Activated CD8-positive, alpha-beta memory T cell treated with anti-CD3 and anti-CD28 coated beads for 48 hours (primary cell): Measurements from ENCODE around the gene TSPAN11.
"Not testable (repeated sequence)": the region's sequence is repeated elsewhere in the genome, so short reads cannot be mapped to it uniquely, and the experiment has no call there.

ENCODE experiments used
- DNase-seq, 3 experiments: peaks; one replicate each; pipeline ENCODE4 v3.0.0-alpha.2; 2020; ENCODE audit warnings: low read depth in 2 of 3, low spot score in 2 of 3

Gene TSPAN11, protein sequence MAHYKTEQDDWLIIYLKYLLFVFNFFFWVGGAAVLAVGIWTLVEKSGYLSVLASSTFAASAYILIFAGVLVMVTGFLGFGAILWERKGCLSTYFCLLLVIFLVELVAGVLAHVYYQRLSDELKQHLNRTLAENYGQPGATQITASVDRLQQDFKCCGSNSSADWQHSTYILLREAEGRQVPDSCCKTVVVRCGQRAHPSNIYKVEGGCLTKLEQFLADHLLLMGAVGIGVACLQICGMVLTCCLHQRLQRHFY

DNA sequence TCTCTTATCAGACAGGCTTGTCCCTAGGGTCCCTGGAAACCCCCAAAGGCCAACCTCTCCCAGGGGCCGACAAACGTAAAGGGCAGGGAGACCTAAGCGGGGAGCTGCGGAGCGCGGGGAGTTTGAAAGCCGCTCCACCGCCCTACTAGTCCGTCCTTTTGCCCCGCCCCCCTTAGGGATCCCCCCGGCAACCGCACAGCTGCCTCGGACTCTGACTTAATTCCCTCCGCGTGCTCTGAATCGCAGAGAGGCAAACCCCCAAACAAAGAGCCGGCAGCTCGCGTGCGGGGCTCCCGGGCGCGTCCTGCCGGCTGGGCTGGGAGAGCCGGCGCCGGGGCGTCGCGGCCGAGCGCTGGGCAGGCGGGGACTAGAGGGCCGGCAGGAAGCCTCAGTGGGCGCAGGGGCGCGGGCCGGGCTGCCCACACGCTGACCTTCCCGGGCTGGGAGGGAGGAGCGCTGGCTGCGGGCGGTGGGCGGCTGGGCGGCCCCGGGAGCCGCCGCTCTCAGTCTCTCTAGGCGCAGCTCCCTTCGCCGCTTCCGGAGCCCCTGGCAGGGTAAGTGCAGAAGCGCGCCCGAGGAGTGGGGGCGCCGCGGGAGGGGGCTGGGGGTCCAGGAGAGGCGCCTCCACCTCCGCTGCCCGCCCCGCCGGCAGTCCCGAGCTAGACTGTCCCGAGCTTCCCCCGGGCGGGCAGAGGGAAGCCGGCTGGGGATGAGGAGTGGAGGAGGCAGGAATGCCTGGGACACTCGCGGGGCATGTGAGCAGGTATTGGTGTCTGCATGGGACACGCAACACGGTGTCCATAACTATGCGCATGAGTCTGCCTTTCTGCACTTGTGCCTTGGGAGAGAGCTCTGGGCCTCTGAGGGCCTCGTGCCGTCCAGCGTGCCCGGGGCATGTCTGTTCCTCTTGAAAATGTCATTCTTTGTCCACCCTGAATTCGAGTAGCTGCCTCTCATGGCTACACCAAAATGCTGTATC is at the start of gene TSPAN11:
Gene TSPAN11 (plus strand): TSS at position 506 of the 979 bp plus-strand sequence. CDS start 27,244 bp downstream, outside the sequence.
- DNase-seq: no peak

DNA sequence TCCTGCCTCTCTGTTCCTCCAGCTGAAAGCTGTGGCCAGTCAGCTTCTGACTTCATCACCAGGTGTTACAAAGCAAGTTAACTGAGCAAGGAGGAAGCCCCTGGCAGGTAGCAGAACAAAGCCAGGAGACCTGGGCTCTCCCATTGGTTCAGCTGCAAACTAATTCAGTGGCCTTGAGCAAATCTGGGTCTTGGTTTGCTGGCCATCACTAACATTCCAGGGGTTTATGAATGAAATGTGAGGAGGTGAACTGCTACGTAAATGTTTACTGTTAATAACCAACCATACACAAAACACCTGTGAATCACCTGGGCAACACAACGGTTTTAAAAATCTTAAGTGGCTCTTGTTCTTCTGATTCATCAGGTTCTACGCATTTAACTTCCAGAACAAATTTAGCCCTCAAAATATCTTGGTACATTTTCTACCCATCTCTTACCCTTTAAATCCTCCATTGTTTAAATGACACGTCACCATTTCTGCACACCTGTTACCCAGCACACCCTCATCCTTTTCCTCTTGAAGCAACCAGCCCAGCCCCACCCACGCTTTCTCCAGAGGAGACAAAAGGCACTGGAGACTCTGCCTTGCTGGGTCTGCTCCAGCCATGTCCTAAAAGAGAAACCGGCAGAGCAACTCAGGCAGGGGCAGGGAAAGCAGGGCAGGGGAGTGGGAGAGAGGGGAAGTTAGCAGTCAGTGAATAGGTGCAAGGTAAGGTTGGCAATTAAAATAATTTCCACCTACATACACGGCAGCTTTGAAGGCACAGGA is 49.3 kb upstream of the TSPAN11 start:
- no peak for DNase-seq

DNA sequence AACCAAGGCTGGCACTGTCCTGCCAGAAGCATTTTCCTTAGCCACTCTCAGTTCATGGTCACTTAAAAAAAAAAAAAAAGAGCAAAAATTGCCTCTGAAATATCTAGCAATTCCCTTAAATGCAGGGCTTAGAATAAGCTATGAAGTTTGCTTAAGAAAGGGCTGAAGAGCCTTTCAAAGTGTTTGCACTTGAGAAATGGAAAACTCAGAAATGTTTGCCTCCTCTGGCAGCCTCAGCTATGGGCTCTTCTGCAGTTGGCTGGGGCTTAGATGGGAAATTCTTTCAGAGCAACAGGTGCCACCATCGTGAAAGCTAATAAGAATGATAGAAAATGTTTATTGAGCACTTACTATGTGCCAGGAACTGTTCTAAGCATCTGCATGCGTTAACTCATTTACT is 48.5 kb upstream of the TSPAN11 start:
- no peak for DNase-seq

DNA sequence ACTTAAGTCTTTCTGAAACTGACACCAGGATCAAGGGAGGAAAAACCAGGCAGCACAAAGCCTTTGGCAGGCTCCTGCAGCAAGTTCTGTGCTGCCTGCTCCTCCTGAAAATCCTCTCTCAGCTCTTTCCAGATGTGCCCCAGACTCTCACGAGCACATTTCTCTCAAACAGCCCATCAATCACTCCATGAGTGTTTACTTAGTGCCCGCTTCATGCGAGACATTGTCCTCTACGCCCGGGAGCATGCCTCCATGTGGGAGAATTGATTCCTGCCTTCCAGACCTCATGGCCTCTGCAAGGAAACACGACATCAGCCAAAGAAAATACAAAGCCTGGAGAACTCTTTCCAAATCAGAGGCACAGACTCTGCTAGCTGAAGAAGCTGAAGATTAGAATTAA is 46.5 kb upstream of the TSPAN11 start:
- DNase-seq: no peak

DNA sequence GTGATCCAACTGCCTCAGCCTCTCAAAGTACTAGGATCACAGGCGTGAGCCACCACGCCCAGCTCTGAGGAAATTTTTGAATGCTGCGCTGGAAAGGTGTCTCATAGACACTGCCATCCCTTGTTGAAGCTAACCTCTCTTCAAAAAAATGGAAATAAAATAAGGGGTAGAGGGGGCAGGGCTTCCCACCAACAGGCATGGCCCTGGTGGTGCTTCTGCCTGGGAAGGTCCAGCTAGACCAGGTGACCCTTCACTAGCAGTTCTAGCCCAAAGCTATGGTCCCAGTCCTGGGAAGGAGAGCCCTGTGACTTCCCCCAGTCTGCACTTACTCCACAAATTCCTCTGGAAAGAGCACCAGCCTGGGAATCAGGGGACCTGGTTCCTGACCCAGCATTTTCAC is 45.7 kb upstream of the TSPAN11 start:
- DNase-seq: no peak

DNA sequence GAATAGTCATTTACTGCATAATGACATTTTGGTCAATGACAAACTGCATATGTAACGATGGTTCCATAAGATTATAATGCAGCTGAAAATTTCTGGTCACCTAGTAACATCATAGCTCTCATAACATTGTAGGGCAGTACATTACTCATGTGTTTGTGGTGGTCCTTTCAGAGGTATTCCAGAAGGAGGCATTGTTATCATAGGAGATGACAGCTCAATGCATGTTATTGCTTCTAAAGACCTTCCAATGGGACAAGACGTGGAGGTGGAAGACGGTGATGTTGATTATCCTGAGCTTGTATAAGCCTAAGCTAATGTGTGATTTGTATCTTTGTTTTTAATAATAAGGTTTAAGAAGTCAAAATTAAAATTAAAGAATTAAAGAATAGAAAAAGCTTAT is 43.8 kb upstream of the TSPAN11 start:
- DNase-seq: no peak

DNA sequence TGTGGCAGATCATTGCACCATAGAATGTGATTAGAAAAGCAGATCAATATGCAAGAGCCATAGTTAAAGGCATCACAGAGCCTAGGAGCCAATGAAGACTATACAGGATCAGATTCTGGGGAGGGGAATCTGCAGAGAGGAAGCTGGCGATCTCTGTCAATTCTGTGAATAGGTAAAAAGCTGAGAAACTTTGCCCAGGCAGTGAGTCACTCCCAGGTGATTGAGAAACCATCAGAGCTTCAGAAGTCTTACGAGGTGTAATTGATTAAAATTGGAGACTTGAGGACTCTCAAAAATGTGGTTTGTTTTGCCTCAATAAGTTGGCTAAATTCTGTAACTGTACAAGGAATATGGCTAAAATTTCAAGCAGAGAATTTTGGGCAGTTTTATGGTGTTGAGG is 41.7 kb upstream of the TSPAN11 start:
- DNase-seq: no peak

DNA sequence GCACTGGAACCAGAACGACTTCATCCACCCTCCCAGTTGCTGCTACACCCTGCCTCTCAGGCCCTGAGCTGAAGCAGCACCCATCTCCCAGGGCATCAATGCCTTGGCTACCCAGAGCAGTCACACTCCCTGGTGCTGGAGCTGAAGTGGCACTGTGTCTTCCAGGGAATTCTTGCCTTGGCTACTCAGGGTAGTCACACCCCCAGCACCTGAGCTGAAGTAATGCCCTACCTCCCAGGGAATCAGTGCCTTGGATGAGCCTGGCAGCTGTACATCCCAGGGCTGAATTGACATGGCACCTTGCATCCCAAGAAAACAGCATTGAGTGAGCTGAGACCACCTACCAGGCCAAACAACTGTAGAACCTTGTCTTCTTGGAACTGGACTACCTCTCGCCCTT is 41.2 kb upstream of the TSPAN11 start:
- DNase-seq: no peak

DNA sequence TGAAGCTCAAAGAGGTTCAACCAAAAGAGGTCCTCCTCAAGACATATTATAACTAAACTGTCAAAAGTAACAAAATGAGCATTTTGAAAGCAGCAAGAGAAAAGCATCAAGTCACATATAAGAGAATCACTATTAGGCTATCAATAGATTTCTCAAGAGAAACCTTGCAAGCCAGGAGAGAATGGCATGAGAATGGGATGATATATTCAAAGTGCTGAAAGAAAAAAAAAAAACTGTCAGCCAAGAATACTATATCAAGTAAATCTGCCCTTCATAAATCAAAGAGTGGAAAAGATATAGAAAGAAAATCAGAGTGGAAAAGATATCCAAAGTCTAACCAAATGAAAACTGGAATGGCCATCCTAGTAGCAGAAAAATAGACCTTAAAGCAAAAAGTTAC is 39.3 kb upstream of the TSPAN11 start:
- no peak for DNase-seq

DNA sequence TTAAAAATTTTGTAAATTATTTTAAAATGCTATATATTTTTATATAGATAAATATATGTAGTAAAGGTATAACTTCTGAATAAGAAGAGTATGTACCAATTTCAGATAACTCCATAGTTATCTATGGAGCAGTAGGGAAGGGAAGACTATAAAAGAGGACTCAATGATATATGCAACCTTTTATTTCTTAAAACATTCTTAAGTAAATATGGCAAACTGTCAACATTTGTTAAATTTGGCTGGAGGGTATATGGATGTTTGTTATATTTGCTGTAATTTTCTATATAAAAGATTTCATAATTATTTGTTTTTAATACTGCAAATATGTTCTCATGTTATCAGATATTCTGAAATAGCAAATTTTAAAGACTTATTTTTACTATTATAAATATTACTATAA is 38.3 kb upstream of the TSPAN11 start:
- DNase-seq: no peak

DNA sequence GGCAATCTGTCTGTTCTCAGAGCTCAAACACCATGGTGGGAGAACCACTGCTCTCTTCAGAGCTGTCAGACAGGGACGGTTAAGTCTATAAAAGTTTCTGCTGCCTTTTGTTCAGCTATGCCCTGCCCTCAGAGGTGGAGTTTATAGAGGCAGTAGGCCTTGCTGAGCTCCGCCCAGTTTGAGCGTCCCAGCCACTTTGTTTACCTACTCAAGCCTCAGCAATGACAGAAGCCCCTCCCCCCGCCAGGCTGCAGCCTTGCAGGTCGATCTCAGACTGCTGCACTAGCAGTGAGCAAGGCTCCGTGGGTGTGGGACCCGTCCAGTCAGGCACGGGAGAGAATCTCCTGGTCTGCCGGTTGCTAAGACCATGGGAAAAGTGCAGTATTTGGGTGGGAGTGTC is 32.0 kb upstream of the TSPAN11 start:
- not testable (repeated sequence) for DNase-seq

DNA sequence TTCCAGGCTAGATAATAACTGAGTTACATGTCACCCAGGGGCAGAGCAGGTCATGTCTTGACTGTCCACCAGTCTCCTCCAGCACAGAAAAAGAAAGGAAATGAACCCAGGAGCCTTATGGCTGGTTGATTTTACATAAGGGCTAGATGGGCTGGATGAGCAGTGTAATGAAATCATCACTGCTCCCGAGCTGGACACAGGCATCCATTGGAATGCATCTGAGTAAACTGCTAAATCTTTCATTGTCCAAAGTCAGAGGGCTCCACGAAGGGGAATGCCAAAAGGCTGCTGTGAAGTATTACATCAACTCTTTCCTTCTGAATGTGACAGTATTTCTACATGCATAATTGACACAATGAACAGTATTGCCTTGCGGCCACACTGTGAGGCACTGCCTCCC is 30.1 kb upstream of the TSPAN11 start:
- no peak for DNase-seq

DNA sequence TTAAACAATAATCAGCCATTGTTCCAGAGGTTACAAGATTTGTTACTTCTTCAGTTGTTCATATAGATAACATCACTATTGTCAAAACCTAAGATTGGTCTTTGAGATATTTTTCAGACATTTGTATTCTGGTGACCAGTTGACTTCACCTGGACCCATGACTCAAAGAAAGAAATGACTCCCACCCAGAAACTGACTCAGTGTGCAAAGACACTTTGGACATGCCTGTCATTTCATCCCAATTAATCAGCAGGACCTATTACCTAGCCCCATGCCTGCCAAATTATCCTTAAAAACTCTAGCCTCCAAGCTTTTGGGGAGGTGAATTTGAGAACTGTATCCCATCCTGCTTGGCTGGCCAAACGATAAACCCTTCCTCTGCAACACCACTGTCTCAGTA is 27.7 kb upstream of the TSPAN11 start:
- DNase-seq: no peak

DNA sequence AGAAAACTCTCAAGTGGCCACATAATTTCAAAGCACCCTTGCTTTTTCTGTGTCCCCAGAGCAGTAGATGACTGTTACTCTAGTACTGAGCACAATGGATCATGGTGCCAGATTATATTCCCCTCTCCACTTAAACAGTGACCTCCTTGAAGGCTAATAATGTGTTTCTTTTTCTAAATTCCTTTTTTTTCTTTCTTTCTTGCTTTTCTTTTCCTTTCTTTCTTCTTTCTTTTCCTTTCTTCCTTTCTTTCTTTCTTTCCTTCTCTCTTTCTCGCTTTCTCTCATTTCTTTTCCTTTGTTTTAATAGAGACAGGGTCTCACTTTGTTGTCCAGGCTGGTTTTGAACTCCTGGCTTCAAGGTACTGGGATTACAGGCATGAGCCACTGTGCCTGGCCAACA is 26.2 kb upstream of the TSPAN11 start:
- no peak for DNase-seq

DNA sequence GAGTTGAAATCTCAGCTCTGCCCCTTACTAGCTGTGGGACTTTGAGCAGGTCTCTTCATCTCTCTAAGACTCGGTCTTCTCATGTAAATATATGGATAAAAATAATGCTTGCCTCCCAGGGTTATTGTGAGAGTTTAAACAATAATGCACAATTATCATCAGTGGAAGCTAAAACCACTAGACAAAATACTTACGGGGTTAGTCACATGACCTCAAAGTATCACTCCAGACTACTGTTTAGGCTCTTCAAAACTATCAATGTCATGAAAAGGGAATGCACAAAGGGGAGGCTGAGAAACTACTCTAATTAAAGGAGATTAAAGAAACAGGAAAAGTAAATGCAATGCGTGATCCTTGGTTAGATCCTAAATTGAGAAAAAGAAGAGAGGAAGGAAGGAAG is 24.5 kb upstream of the TSPAN11 start:
- DNase-seq: no peak

DNA sequence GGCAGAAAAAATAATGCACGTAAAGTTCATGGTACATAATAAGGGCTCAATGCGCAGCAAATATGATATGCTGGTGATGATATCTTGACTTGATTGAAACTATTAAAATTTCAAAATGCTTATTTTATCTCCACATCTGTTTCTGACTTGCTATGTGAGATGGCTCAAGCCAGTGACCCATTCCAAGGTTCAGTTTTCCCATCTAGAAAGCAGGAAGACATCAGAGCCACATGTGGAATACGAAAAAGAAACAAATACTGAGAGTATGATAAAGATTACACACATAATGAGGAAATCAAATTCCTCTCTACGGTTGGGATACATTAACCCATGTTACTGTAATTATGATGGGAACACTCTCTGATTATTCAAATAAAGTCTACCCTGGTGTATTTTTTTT is 24.0 kb upstream of the TSPAN11 start:
- no peak for DNase-seq

DNA sequence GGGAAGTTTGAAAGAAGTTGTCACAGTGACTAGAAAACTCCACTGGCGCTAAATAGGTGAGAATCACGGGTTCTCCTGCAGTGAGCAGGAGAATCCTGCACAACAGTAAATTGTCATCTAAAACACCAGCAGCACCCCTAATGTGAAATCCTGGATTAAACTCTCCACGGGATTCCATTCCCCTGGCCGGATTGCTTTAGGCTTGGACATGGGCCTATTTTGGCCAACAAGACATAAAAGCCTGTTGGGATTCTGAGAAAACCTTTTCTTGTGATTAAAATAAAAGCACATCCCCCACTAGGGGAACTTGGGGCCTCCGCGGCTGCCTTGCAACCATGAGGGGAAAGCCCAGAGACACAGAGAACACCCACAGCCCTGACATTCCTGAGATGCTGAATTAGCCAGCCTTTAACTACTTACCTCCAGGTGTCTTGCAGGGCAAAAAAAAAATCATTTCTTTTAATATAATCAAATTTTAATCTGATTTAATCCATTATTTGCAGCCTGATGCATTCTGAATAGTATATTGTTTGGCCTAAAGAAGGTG is 21.0 kb upstream of the TSPAN11 start:
- DNase-seq: no peak

DNA sequence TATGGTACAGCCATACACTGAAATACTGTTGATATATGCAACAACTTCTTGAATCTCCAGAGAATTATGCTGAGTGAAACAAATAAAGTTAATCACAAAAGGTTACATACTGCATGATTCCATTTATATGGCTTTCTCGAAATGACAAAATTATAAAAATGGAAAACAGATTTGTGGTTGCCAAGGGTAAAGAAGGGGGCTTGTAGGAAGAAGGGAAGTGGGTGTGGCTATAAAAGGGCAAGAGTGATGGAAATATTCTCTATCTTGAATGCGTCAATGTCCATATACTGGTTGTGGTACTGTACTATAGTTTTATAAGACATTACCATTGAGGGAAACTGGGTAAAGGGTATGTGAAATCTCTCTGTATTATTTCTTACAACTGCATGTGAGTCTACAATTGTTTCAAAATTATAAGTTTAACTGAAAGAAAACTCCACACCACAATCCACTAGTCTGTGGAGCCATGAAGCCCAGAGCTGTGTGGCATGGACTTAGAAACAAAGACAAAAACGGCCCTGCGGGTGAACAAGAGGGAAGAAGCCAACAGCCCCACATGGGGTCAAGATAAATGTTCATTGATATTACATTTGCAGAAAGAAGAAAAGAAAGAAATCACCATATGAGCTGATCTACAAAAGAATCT is 18.3 kb upstream of the TSPAN11 start:
- no peak for DNase-seq

DNA sequence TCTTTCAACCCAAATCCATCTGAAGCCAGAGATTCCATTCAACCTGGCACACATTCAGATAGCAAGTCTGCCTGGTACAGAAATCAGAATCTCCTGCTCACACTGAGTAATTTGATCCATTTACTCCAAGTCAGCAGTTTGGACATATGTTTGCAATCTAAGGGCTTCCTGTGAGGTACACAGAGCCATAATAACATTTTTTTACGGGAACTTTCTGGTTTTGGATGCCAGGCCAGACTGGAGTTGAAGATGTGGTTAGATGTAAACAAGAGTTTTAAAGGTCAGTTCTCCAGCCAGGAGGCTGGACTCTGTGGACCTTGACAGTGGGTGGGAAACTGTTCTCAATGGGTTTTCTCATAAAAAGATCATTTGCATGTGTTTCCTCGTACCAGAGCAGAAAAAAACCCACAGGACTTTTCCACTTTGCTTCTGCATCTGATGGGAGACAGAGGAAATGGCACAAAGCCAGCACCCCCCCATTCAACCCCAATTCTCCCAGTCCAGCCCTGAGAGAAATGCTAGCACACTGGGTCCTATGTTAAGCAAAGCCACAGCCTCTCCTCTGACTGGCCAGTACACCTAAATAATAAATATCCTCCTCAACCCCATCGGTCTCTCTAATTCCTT is 17.7 kb upstream of the TSPAN11 start:
- no peak for DNase-seq

DNA sequence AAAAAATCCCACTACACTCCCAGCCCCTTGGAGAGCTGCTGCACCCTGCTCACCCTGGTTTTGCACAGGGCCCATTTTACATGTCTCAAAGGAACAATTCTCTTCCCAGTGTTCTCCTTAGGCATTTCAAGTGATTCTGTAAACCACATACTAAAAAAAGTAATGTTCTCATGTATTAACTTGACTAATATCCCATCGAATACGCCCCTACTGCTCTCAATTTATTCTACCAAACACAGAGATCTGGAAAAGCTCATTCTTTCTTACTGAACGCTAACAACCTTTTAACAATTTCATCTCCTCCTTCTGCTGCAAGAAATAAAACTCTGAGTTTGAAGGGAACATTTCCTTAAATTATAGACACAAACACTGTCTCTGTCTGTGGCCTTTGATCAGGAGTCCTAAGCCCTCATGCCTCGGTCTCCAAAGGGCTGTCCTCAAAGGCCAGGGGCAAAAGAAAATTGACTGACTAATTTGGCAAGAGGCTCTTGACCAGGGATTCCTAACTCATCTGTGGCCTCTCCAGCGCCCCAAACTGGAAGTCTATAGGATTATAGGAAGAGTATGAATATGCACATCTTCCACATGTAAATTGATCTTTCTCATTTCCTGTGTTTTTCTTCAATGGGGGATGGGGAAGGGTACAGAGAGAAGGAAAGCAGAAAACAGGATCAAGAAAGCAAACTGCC is 17.1 kb upstream of the TSPAN11 start:
- no peak for DNase-seq
